Renal pelvis (tissue), 12 donors: Measurements from ENCODE around the gene LAYN. TPM values are rescaled to one million over a fixed set of nuclear protein-coding genes. Genes with fewer than 3 reads are reported as not detected.

Experiments used
- DNase-seq: peaks from one replicate; pipeline ENCODE4 v3.0.0-alpha.2; 2013
- long read RNA-seq, 16 experiments: transcript quantifications; one replicate each; lab custom pipeline, GENCODE V29; 2026
- polyA plus RNA-seq, 3 donors: library from polyadenylated mRNA; unstranded; fragments of 120-200 nt; gene quantifications; one replicate each; pipeline ENCODE4 v1.2.1, GENCODE V29; 2013; ENCODE audit not compliant: insufficient read length in 3 of 3

LAYN gene, protein sequence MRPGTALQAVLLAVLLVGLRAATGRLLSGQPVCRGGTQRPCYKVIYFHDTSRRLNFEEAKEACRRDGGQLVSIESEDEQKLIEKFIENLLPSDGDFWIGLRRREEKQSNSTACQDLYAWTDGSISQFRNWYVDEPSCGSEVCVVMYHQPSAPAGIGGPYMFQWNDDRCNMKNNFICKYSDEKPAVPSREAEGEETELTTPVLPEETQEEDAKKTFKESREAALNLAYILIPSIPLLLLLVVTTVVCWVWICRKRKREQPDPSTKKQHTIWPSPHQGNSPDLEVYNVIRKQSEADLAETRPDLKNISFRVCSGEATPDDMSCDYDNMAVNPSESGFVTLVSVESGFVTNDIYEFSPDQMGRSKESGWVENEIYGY
- 1 to 10 TPM; 6.4 to 7.6 (median 7.1) TPM for polyA plus RNA-seq
- long read RNA-seq, donor 1, partial matches to known transcripts = 0 of 1 reads
- long read RNA-seq, donor 1, other reads (novel, unspliced or antisense) = 0 of 1 reads
- long read RNA-seq, donor 2, partial matches to known transcripts = 0 of 2 reads
- long read RNA-seq, donor 2, other reads (novel, unspliced or antisense) = 0 of 2 reads
- long read RNA-seq, donor 3 = 0 reads
- long read RNA-seq, donor 4, partial matches to known transcripts = 0 of 4 reads
- long read RNA-seq, donor 4, other reads (novel, unspliced or antisense) = 0 of 4 reads
- long read RNA-seq, donor 5, partial matches to known transcripts = 0 of 2 reads
- long read RNA-seq, donor 5, other reads (novel, unspliced or antisense) = 0 of 2 reads
- long read RNA-seq, donor 6, partial matches to known transcripts = 0 of 2 reads
- long read RNA-seq, donor 6, other reads (novel, unspliced or antisense) = 0 of 2 reads
- long read RNA-seq, donor 7 = 0 reads
- long read RNA-seq, donor 8, partial matches to known transcripts = 0 of 1 reads
- long read RNA-seq, donor 8, other reads (novel, unspliced or antisense) = 0 of 1 reads
- long read RNA-seq, donor 9, partial matches to known transcripts = 0 of 3 reads
- long read RNA-seq, donor 9, other reads (novel, unspliced or antisense) = 0 of 3 reads
- long read RNA-seq, donor 10, partial matches to known transcripts = 0 of 2 reads
- long read RNA-seq, donor 10, other reads (novel, unspliced or antisense) = 0 of 2 reads
- long read RNA-seq, donor 11, partial matches to known transcripts = 0 of 1 reads
- long read RNA-seq, donor 11, other reads (novel, unspliced or antisense) = 0 of 1 reads
- long read RNA-seq, donor 12, partial matches to known transcripts = 0 of 3 reads
- long read RNA-seq, donor 12, other reads (novel, unspliced or antisense) = 0 of 3 reads
- long read RNA-seq, donor 13, partial matches to known transcripts = 0 of 1 reads
- long read RNA-seq, donor 13, other reads (novel, unspliced or antisense) = 0 of 1 reads
- long read RNA-seq, donor 14 = 0 reads
- long read RNA-seq, donor 15, partial matches to known transcripts = 6 of 7 reads
- long read RNA-seq, donor 15, other reads (novel, unspliced or antisense) = 0 of 7 reads
- long read RNA-seq, donor 16, partial matches to known transcripts = 8 of 11 reads
- long read RNA-seq, donor 16, other reads (novel, unspliced or antisense) = 0 of 11 reads

DNA sequence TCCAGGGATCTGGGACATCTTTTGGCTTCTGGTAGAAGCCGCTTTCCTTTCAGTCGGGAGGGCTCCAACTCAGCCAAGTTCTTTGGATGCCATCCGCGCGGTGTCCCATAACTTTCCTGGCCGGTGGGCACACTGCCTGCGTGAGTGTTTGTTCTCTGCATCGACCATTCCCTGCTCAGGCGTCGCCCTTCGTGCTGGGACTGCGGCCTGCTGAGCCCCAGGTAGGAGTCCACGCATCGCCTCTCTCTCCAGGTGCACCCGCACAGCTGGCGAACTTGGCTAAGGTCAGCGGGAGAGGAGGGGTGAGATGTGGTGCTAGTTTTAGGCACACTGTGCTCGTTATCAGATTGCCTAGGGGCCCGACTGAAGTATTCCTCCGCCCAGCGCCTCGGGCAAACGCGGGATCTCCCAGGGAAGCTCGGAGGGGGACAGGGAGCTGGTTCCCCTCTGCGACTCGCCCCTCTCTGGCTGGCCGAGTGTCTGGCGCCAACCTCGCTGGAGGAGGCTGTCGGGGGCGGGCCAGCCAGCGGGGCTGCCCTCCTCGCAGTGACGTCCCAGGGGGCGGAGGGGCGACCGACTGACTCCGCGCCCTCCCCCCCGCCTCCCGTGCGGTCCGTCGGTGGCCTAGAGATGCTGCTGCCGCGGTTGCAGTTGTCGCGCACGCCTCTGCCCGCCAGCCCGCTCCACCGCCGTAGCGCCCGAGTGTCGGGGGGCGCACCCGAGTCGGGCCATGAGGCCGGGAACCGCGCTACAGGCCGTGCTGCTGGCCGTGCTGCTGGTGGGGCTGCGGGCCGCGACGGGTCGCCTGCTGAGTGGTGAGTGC is at the start of gene LAYN:
Gene LAYN (plus strand): TSS at position 607 of the 823 bp plus-strand sequence. CDS start 124 bp downstream, at position 731.
- DNase-seq = peak; percentile 51

DNA sequence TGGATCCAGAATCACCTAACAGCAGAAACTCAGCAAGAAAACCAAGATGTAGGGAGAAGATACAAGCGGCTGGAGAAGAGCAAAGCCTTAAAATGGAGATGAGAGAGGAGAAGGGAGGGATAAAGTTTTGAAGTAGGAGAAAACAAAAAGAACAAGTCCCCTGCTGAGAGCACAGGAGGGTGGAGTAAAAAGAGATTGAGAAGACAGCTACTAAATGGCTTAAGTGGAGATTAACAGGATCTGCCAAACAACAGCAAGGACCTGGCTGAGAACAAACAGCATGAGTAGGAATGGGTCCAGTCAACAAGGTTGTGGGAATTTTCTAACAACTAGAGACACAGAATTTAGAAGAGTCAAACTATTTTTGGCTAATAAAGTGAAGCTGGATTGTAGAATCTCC is 46.5 kb upstream of the LAYN start:
- DNase-seq = no peak

DNA sequence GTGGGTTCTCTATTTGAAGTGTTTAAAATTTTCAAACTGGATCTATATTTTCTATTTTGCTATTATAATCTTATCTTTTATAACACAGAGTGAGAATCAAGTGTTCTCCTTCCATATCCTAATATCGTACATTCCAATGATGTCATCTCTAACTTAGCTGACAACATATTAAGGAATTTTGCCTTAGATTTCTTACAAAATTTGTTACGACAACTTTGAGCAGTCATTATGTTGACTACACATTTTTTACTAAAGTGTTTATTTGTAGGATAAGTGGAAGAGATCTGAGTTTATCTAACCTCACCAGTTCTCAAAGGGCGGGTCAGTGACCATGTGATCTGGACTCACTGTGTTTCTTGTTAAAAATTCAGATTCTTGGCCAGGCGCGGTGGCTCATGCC is 41.0 kb upstream of the LAYN start:
- DNase-seq = no peak

DNA sequence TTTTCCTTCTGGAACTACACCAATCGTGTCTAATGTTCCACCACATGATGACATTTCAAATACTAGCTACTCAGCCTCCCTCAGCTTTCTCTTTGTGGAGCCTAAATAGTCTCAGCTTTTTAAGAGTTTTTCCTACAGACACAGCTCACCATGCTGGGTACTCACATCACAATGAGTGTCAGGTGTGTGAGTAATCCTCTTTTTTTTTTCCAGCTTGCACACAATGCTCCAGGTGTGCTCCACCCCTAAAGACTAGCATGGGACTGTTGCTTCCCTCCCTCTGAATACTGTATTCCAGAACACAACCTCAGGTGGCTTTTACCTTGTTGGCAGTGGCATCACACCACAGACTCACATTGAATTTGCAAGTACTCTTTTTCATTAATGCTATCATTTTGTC is 40.0 kb upstream of the LAYN start:
- no peak for DNase-seq

DNA sequence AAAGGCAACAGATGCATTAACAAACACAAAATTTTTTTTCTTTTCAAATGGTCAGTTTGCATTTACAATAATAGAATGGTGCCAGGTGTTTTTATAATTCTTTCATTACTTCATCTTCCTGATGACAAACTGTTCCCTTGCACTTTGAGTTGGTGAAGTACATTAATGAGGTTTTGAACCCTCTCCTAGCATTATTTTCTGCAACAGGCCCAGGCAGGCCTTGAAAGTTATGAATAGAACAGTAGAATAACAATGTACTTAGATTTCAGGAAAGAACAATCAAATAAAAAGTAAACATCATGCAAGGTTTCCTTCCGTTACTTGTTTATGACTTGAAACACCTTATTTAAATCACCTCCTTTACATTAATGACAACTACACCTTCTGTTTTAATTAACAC is 37.9 kb upstream of the LAYN start:
- no peak for DNase-seq

DNA sequence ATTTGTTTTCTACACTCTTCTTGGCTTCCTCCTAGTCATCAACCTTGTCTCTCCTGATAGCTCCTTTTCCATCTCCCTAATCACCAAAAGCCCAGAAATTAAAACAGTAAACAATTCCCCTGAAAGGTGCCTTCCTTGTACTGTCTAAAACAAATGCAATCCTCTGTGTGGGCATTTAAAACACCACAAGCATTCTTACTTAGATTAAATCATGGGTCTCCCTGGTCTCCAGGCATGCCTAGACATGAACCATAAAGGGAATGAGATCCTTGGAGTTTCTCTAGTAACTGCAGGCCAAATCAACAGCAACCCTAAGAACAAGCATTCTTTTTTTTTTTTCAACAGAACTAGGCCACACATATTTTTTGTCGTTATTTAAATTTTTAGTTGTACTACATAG is 30.2 kb upstream of the LAYN start:
- no peak for DNase-seq

DNA sequence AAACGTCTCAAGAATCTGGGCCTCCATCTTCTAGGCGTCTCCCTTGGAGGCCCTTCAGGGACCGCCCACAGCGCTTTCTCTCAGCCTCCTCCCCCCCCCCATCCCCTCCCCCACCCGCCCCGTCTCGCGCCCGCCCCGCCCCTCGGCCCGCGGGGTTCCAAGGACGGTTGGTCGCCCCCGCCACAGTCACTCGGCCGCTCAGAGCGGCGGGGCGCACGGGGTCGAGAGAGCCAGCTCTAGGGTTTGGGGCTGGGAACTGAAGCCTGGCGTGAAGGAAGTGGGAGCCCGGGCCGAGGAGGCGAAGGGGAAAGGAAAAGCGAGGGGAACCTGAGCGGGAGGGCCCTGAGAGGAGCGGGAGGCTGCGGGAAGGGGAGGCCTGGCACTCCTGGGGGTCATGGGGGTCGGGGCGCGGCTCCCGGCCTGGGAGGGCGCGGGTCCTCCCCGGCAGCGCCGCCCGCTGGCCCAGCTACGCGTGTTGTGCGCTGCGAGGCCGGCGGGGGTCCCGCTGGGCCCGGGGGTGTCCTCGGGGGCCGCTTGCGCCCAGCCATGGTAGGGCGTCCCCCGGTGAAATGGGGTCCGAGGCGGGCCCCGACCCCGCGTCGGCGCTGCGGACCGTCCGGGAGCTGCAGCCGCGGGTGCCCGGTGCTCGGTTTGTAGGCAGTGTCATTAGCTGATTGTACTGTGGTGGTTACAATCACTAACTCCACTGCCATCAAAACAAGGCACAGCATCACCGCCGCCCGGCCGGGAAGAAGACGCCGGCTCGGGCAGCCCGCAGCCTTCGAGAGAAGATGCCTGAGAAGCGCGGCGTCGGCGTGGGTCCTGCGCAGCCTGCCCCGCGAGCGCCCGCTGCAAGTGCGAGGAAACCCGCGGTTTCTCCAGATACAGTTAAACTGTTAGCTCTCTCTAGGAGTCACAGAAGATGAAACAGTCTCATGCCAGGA is 28.0 kb upstream of the LAYN start, which contains the start of gene BTG4:
Gene BTG4 (minus strand): TSS at position 91 of the 944 bp plus-strand sequence. CDS start 13,610 bp downstream, outside the sequence.
- DNase-seq = peak; percentile 28

DNA sequence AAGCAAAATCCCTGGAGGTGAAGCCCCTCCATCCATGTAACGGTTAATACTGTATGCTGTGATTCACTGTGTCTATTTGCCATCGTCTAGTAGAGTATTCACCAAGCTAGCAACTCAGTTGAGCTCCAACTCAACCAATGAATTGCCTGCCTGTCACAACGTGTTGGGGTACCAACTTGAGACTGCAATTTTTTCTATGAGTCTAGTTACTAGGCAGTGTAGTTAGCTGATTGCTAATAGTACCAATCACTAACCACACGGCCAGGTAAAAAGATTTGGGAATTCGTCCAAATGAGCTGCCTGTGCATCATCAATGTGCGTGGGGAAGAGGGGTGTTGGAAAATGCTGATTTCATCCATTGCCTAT is 27.3 kb upstream of the LAYN start:
- no peak for DNase-seq

DNA sequence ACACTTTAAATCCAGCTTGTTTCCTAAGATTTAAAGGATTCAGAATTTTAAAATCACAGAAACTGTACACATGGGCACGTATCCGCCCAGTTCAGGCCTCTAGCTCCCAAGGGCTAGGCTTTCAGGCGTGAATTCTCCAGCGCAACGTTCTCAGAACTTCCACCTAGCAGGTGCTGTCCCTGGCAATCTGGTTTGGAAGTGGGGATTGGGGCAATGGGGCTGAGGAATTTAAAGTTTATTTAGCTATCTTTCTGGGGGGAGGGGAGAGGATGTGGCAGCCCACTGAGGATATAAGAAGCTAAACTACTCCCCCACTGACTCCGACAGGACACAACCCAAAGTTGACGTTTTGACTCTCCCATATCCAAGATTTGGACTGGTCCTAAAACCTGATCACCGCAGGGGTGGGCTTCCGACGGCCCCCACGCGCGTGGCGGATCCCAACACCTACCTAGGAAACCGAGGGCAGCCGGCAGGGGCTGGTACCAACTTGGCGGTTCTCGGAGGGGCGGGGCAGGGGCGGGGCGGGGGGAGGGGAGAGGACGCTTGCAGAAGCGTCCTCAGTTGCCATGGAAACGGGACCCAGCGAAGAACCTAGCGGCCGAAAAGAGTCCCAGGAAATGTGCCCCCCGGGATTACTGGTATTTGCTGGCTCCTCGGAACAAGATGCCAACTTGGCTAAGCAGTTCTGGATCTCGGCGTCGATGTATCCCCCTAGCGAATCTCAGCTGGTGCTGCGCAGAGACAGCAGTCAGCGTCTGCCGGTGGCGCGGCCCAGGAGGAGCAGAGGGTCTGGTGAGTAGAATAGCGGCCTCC is 26.1 kb upstream of the LAYN start, which contains the start of gene HOATZ:
Gene HOATZ (plus strand): TSS at position 563 of the 816 bp plus-strand sequence. CDS start 7 bp downstream, at position 570.
- DNase-seq = no peak

DNA sequence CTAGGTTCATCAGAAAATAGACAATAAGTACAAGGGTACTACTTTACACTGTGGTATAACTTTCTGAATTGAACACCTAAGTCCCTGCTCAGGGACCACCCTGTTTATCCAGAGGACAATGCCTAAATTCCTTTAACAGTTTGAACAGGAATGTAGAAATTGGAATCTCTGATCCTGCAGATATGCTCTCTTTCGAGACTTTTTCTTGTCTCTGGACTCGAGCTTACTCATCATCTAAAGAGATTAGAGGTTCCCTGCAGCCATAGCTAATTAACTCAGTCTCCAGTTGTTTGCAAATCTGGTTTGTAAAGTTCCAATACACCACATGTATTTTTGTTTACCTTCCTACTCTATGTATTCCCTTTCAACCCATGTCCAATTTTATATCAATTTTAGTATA is 24.9 kb upstream of the LAYN start:
- no peak for DNase-seq

DNA sequence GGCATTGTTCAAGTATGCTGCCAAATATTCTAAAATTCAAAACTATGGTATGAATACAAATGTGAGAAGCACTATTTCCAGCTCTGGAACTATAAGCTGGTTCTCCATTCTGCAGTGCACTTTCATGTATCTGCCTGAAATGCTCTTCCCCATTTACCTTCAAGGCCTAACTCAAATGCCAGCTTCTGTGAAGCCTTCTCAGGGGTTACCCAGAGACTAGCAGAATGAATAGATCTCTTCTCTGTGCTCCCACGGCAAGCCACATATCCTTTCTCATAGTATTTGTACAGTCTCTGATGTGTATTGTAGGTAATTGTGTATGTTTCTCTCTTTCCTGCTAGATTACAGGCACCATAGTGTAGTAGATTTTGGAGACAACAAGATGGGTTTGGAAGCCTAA is 21.9 kb upstream of the LAYN start:
- no peak for DNase-seq

DNA sequence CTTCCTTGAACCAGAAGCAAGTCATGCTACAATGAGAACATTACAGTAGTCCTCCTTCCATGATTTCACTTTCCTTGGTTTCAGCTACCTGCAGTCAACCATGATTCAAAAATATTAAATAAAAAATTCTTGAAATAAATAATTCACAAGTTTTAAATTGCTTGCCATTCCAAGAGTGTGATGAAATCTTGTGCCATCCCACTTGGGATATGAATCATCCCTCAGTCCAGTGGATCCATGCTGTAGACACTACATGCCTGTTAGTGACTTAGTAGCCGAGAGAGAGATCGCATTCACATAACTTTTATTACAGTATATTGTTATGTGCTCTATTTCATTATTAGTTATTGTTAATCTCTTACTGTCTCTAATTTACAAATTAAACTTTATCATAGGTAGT is 20.0 kb upstream of the LAYN start:
- no peak for DNase-seq

DNA sequence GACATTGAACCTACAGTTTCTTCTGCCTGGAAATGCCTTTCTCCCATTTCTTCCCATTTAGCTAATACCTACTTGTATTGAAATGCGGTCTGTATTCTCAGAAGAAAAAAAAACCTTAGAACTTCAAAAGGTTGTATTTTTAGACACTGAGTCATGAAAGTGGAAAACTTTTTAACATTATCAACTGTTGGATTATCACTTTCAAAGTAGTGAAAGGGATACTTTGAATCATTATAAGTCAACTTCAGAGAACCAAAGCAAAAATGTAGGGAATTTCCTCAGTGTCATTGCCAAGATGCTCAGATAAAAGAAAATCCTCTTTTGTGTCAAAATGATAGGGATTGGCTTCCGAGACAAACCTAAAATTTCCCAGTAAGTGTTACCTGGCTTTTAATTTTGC is 19.4 kb upstream of the LAYN start:
- no peak for DNase-seq

DNA sequence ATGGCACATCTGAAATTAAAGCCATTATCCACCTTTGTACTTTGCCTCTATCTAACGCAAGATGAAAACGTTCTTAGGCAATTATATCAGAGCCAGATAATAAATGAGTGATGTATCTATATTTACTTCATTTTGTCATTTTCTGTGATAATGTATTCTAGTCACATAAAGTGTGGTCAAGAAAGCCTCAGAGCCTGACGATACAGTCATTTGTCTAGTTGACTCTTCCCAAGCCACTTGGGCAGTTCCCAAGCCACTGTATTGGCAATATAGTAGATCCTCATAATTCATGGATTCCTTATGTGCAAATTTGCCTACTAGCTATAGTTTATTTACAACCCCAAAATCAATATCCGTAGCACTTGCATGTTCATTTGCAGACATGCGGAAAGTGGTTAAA is 18.1 kb upstream of the LAYN start:
- DNase-seq = no peak

DNA sequence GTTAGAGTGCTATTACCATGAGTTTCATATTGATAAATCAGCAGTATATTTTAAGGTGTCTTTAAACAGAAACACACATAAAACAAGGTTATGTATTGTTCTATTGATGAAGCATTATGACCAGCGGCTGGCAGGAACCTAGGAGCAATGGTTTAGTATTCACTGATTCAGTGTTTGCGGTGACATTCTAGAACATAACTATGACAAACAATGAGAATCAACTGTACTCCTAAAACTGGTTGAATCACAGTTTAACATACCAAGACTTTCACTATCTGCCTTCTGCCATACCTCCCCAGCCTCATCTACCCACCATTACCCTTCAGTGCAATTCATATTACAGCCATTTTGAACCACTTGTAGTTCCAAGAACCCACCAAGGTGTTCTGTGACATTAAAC is 17.2 kb upstream of the LAYN start:
- DNase-seq = no peak

DNA sequence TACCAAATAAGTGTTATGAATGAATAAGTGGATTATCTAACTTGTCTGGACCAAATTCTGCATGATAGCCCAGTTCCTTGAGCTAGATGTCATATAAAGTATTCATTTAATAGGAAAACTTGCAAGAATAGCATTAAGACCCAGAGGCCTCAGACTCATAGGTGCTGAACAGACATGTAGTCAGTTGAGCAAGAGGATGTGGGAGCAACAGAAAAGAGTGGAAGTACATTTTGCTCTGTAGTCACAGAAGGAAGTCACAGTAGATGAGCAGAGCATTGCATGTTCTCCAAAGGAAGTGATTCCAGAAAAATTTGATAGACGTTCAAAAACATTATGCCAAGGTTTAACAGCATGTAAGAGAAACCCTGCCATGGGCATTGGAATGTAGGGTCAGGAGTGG is 16.5 kb upstream of the LAYN start:
- DNase-seq = no peak

DNA sequence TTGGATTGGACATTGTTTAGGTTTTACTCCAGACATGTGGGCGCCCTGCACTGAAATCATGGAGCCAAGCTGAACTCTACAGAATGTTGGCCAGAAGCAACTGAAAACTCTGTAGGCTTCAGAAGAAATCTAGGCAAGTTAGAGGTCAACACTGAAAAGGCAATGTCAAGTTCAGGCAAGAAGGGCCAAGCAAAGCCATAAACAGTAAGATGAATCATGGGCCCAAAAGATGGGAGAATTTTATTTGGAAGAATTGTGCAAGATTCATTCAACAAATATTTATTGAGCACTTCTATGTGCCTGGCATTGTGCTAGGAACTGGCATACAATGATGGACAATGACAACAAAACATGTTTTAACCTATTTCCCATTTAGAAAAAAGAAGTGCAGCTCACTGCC is 15.1 kb upstream of the LAYN start:
- no peak for DNase-seq

DNA sequence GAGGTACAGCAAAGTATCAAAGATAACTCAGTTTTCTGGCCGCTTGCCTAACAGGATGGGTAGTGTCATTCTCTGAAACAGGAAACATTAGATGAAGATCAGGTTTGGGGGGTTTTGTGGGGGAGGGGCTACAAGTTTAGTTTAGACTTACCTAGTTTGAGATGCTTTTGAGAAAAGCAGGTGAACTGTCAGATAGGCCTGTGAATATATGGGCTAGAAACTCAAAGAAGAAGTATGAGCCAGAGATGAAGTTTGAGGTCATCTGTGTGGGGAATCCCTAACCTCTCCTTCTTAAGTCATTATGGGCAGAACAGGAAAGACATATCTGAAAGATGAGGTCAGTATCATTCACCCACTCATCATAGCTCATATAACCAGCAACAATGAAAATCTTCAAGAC is 14.0 kb upstream of the LAYN start:
- no peak for DNase-seq
